PFSK-1 (cell line): ENCODE measurements around the gene FECH.
A peak's percentile ranks its signal among the peaks of the same experiment; 100 is the strongest.

Experiments used
- FOXP2 ChIP-seq: optimal IDR thresholded peaks from 2 replicates; pipeline ENCODE3; 2011; ENCODE audit warnings: borderline replicate concordance, control low read depth, inconsistent platforms; ENCODE audit not compliant: insufficient read depth; ENCODE audit errors: extremely low read length, extremely low read depth
- REST ChIP-seq, 2 experiments: IDR thresholded peaks; 2 replicates each; pipeline versions ENCODE4 v1.6.1 to v1.8.0; 2011 to 2012; ENCODE audit warnings: low read depth in 2 of 2, low read length in 2 of 2, control low read depth in 1 of 2, inconsistent platforms in 1 of 2, mild to moderate bottlenecking in 1 of 2, moderate library complexity in 1 of 2; ENCODE audit not compliant: insufficient read depth in 1 of 2
- SIN3A ChIP-seq: IDR thresholded peaks from 2 replicates; pipeline ENCODE4 v1.6.1; 2012; ENCODE audit warnings: mild to moderate bottlenecking, low read length, moderate library complexity, borderline replicate concordance; ENCODE audit not compliant: insufficient read depth
- TAF1 ChIP-seq: IDR thresholded peaks from 2 replicates; pipeline ENCODE4 v1.6.1; 2012; ENCODE audit warnings: low read length, control low read depth, borderline replicate concordance; ENCODE audit not compliant: insufficient read depth

Gene FECH

GRCh38 chr18:57502624-57503023, 83.9 kb downstream of the FECH start:
- TF ChIP-seq SIN3A: no peak

DNA sequence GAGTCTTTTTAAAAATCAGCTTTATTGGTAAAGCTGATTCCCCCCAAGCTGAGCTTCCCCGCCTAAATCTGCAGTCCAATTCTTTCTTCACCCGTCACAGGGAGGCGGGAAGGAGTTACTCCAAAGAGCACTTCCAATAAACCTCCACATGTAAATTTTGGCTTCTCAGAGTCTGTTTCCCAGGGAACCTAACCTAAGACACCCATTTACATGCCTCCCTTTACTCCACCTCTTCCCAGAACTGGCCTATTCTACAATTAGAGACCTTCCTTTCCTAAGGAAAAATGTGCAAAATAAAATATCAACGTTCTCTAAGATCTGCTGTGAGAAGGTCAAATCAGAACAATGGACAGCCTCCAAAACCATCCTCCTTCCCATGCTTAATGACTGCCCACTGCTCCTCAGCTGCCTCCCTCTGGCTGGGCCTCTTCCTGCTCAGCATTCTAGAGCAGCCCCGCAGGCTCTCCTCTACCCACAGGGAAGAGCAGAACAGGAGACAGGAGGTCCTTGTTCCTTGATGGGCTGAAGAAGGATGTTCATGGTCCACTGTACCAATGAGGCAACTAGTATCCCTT, 87.7 kb downstream of the FECH start:
- TF ChIP-seq REST (IDR thresholded peaks at IDR 0.05; ENCODE audit: insufficient read depth in 1 of 2, low read depth in 2 of 2, low read length in 2 of 2): peak in 1 of 2 experiments; percentile 75; a peak in 1 of 4 replicates
- TF ChIP-seq FOXP2: no peak
- TF ChIP-seq TAF1: no peak
- no peak for TF ChIP-seq SIN3A
